Brain microvascular endothelial cell (primary cell): ENCODE data around the gene DOCK9.
"Not testable (repeated sequence)": the region's sequence is repeated elsewhere in the genome, so short reads cannot be mapped to it uniquely, and the experiment has no call there.

Experiments used
- DNase-seq: peaks from one replicate; pipeline ENCODE4 v3.0.0-alpha.2; 2020
- H3K27ac ChIP-seq: fragments of 250-450 bp; sonication (Bioruptor Pico); 2 replicates; pipeline ENCODE4 v1.5.1; 2020; ENCODE audit warnings: mild to moderate bottlenecking, moderate library complexity
- H3K27me3 ChIP-seq: fragments of 250-450 bp; sonication (Bioruptor Pico); replicated peaks from 2 replicates; pipeline ENCODE4 v1.5.1; 2020; ENCODE audit warnings: mild to moderate bottlenecking
- H3K36me3 ChIP-seq: fragments of 250-450 bp; sonication (Bioruptor Pico); replicated peaks from 2 replicates; pipeline ENCODE4 v1.5.1; 2020; ENCODE audit warnings: mild to moderate bottlenecking
- H3K4me3 ChIP-seq: 2 replicates; pipeline ENCODE4 v1.5.1; 2011; ENCODE audit warnings: low read depth, mild to moderate bottlenecking, control low read depth, low read length, moderate library complexity
- CTCF ChIP-seq: IDR thresholded peaks from 2 replicates; pipeline ENCODE4 v1.5.1; 2011; ENCODE audit warnings: low read depth, mild to moderate bottlenecking, moderate library complexity, low read length, control low read depth, inconsistent platforms; ENCODE audit errors: missing control alignments
- in situ Hi-C: cut with HindIII; loops from 2 replicates; pipeline ENCODE4 v1.10.0; 2017; ENCODE audit warnings: low sequenced_read_pairs, low pct_ligation_motif_present

DOCK9 gene

GRCh38 chr13:98761986-98762616 is 215.8 kb downstream of the DOCK9 start:
- Histone ChIP-seq H3K4me3 (no peak overlapping the region), H3K27ac (no peak overlapping the region), H3K36me3 (no peaks in the 10 kb centered on the region), H3K27me3 (no peaks in the 10 kb centered on the region)
- in situ Hi-C loops, result no loop called here
- TF ChIP-seq CTCF, result no peak
- no peak for DNase-seq

DNA sequence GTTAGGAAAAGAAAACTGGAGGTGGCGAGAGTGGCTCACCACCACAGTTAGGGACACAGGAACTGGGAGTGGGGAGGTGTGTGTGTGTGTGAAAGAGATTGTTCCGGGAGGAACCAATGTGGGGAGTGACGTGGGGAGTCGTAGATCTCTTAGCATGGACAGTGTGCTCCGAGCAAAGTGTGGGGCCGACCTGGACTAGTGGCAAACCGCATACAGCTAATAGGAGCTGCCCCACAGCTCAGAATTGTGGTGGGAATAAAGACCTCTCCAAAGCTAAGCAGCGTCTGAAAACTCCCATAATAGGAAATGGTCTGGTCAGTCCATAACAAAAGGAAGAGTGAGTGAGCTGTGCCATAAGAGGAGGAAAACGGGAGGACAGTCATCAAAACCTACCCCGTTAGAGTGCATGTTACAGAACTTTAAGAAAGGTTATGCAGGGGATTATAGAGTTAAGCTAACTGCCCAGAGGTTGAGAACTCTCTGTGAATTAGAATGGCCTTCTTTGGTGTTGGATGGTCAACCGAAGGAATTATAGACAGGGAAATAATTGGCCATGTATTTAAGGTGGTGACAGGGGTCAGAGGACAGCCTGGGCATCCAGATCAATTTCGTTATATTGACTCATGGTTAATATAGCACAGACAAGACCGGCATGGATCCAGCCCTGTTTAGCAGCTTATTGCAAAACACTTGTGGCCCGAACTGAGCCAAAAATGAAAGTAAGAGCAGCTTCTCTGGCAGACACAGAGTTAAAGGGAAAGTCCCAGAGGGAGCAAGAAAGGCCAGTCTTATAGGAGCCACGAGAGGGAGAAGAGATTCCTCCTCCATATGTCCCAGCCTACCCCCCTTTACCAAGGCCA is 216.5 kb downstream of the DOCK9 start:
- Histone ChIP-seq H3K27me3 (no peaks in the 10 kb centered on the region), H3K27ac (no peak overlapping the region), H3K4me3 (no peak overlapping the region), H3K36me3 (no peaks in the 10 kb centered on the region)
- TF ChIP-seq CTCF, result no peak
- in situ Hi-C loops, result no loop called here
- DNase-seq, result peak; percentile 54

DNA sequence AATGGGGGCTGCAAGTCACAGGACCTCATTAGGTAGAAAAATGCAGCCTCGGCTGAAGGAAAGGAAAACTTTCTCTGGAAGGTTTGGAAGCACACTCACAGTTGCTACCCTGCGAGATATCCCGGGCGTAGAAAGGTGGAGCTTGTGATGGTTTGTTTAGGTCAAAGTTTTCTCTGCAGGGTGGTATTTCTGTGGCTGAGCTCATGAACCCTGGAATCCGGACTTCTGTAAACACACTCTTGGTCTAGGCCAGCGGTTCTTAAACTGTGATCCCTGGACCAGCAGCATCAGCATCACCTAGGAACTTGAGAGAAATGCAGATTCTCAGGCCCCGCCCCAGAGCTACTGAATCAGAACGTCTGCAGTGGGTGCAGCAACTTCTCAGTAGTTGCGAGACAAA is 222.1 kb downstream of the DOCK9 start:
- TF ChIP-seq CTCF, result no peak
- Histone ChIP-seq H3K27ac (no peak overlapping the region), H3K4me3 (no peak overlapping the region), H3K36me3 (no peaks in the 10 kb centered on the region), H3K27me3 (peaks cover 10% of the 10 kb centered on the region)
- in situ Hi-C loops, result no loop called here
- DNase-seq, result no peak

- Histone ChIP-seq H3K36me3 (no peaks in the 10 kb centered on the region), H3K27me3 (peaks cover 10% of the 10 kb centered on the region), H3K4me3 (no peak overlapping the region), H3K27ac (no peak overlapping the region)
- no peak for TF ChIP-seq CTCF
- no peak for DNase-seq
- in situ Hi-C loops, result no loop called here
Observed at GRCh38 chr13:98755116-98755515, 222.7 kb downstream of the DOCK9 start.

DNA sequence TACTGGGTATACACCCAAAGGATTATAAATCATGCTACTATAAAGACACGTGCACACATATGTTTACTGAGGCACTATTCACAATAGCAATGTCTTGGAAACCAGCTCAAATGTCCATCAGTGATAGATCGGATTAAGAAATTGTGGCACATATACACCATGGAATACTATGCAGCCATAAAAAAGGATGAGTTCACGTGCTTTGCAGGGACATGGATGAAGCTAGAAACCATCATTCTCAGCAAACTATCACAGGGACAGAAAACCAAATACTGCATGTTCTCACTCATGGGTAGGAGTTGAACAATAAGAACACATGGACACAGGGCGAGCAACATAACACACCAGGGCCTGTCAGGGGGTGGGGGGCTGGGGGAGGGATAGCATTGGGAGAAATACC is 223.4 kb downstream of the DOCK9 start:
- in situ Hi-C loops, H3K4me3 ChIP-seq, H3K27ac ChIP-seq, DNase-seq, H3K36me3 ChIP-seq: not testable (repeated sequence)
- H3K27me3 ChIP-seq, result peaks cover 10% of the 10 kb centered on the region

DNA sequence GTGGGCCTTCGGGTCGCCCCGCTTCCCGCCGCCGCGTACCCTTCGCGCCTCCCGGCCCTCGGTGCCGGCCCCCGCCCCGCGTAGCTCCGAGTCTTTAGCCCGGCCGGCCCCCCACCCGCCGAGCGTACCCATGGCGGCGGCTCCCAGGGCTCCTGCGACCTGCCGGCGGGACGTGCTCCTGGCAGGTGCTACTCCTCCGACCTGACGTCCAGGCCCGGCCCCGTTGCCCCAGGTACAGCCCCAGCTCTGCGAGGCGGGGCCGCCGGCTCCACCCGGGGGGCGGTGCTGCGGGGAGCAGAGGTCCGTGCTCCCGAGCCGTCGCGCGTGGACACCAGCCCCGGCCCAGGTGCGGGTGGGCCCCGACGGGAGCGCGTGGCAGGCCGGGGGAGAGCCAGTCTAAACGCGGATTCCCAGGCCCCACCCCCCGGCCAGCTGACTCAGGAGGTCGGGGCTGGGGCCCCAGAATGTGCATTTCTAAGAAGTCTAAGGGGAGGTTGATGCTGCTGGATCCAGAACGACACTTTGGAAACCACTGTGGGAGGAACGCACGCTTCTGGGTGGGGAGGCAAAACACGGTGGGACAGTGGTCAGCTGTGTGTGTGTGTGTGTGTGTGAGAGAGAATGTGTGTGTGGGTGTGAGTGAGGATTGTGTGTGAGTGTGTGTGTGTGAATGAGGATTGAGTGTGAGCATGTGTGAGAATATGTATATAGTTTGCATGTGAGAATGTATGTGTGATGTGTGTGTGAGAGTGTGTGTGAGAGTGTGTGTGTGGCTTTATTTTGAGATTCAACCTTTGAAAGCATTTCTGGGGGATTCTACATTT is 225.2 kb downstream of the DOCK9 start, which contains the start of gene SLC15A1:
SLC15A1 (minus strand) TSS at position 206 of the 824 bp plus-strand sequence; CDS start at position 132, 74 bp downstream.
- H3K27ac ChIP-seq, result no peak within 1 kb of the TSS
- H3K27me3 ChIP-seq, result peaks cover 10% of the 10 kb centered on the region
- peak within 1 kb of the TSS; percentile 34 for H3K4me3 ChIP-seq
- DNase-seq, result no peak
- in situ Hi-C loops, result no loop called here
- TF ChIP-seq CTCF, result no peak
- no peaks in the 10 kb centered on the region for H3K36me3 ChIP-seq
